Liver (tissue), 9 donors: ENCODE results near the gene LRRC18. TPM values are rescaled to one million over a fixed set of nuclear protein-coding genes. Genes with fewer than 3 reads are reported as not detected.

Experiments
- DNase-seq: peaks from one replicate; pipeline ENCODE4 v3.0.0-alpha.2; 2017; ENCODE audit warnings: low spot score
- H3K27ac ChIP-seq, 2 donors: one replicate each; pipeline ENCODE4 v1.7.0; 2013; ENCODE audit warnings: inconsistent platforms in 2 of 2, low read length in 2 of 2, control low read depth in 1 of 2, low read depth in 1 of 2, mild to moderate bottlenecking in 1 of 2
- H3K27me3 ChIP-seq, 4 donors: one replicate each; pipeline versions ENCODE4 v1.6.1 to v1.7.0; 2013; ENCODE audit warnings: low read length in 3 of 4, inconsistent platforms in 1 of 4, mild to moderate bottlenecking in 1 of 4, moderate library complexity in 1 of 4; ENCODE audit not compliant: control insufficient read depth in 4 of 4, insufficient read depth in 4 of 4
- H3K36me3 ChIP-seq, 4 donors: one replicate each; pipeline versions ENCODE4 v1.6.1 to v1.7.0; 2013; ENCODE audit warnings: low read length in 3 of 4, mild to moderate bottlenecking in 3 of 4, low read depth in 1 of 4, moderate library complexity in 1 of 4; ENCODE audit not compliant: control insufficient read depth in 4 of 4, insufficient read depth in 3 of 4
- H3K4me1 ChIP-seq, 4 donors: one replicate each; pipeline versions ENCODE4 v1.6.1 to v1.7.0; 2013; ENCODE audit warnings: low read length in 3 of 4, mild to moderate bottlenecking in 3 of 4, moderate library complexity in 1 of 4; ENCODE audit not compliant: control insufficient read depth in 4 of 4, insufficient read depth in 4 of 4
- H3K4me3 ChIP-seq, 3 donors: one replicate each; pipeline versions ENCODE4 v1.6.1 to v1.7.0; 2013; ENCODE audit warnings: low read length in 3 of 3, control low read depth in 1 of 3, low read depth in 1 of 3, mild to moderate bottlenecking in 1 of 3
- H3K9ac ChIP-seq, 2 donors: one replicate each; pipeline ENCODE4 v1.7.0; 2013; ENCODE audit warnings: low read length in 2 of 2, mild to moderate bottlenecking in 2 of 2, moderate library complexity in 2 of 2, control low read depth in 1 of 2, low read depth in 1 of 2
- H3K9me3 ChIP-seq, 4 donors: one replicate each; pipeline versions ENCODE4 v1.6.1 to v1.7.0; 2013; ENCODE audit warnings: low read length in 3 of 4; ENCODE audit not compliant: control insufficient read depth in 4 of 4
- EGR1 ChIP-seq, 2 donors: IDR thresholded peaks; 2 replicates each; pipeline ENCODE4 v1.6.1; 2016 to 2018; ENCODE audit warnings: antibody characterized with exemption in 2 of 2, low read depth in 2 of 2
- FOXA1 ChIP-seq: IDR thresholded peaks from 2 replicates; pipeline ENCODE4 v1.6.1; 2016; ENCODE audit warnings: antibody characterized with exemption
- GABPA ChIP-seq, 2 donors: IDR thresholded peaks in 1 of 2; conservative IDR thresholded peaks in 1 of 2; 2 replicates each; pipeline ENCODE4 v1.6.1; 2016; ENCODE audit warnings: antibody characterized with exemption in 2 of 2, mild to moderate bottlenecking in 1 of 2, moderate library complexity in 1 of 2
- HNF4A ChIP-seq, 2 donors: conservative IDR thresholded peaks; 2 replicates each; pipeline ENCODE4 v1.6.1; 2016; ENCODE audit warnings: antibody characterized with exemption in 2 of 2, mild to moderate bottlenecking in 2 of 2
- HNF4G ChIP-seq: IDR thresholded peaks from 2 replicates; pipeline ENCODE4 v1.6.1; 2016; ENCODE audit warnings: antibody characterized with exemption
- JUND ChIP-seq, 2 donors: IDR thresholded peaks; 2 replicates each; pipeline ENCODE4 v1.6.1; 2016; ENCODE audit warnings: antibody characterized with exemption in 2 of 2
- NR2F2 ChIP-seq: IDR thresholded peaks from 2 replicates; pipeline ENCODE4 v1.6.1; 2016; ENCODE audit warnings: antibody characterized with exemption
- RAD21 ChIP-seq, 2 donors: IDR thresholded peaks; 2 replicates each; pipeline ENCODE4 v1.6.1; 2016; ENCODE audit warnings: antibody characterized with exemption in 2 of 2, mild to moderate bottlenecking in 2 of 2
- SP1 ChIP-seq: IDR thresholded peaks from 2 replicates; pipeline ENCODE4 v1.6.1; 2018; ENCODE audit warnings: antibody characterized with exemption, mild to moderate bottlenecking
- TAF1 ChIP-seq: conservative IDR thresholded peaks from 2 replicates; pipeline ENCODE4 v1.6.1; 2016; ENCODE audit warnings: antibody characterized with exemption, mild to moderate bottlenecking
- YY1 ChIP-seq: IDR thresholded peaks from 2 replicates; pipeline ENCODE4 v1.6.1; 2016; ENCODE audit warnings: antibody characterized with exemption, mild to moderate bottlenecking
- WGBS: extraction: QIAGEN DNeasy Blood & Tissue Kit; methylation state at CpG from one replicate; pipeline ENCODE4 v1.1.7; 2013; 5-methylcytosine and 5-hydroxymethylcytosine counted together
- polyA plus RNA-seq, 2 donors: library from polyadenylated mRNA; stranded (reverse) in 1 of 2; unstranded in 1 of 2; fragments of 200-250 nt in 1 of 2; fragments of >200 nt in 1 of 2; fragmentation: Nextera tagmentation in 1 of 2; extraction: Ambion mirVana in 1 of 2; gene quantifications; one replicate each; pipeline versions ENCODE4 v1.2.1 to v1.2.3, GENCODE V29; 2013 to 2015
- total RNA-seq, 2 donors: library from RNA; depleted of rRNA; stranded (reverse); fragments of >200 nt; gene quantifications; one replicate each; pipeline ENCODE4 v1.2.3, GENCODE V29; 2014
- TF ChIP-seq, protein P1 (sequence below): IDR thresholded peaks from 2 replicates; pipeline ENCODE4 v1.6.1; 2016; ENCODE audit warnings: antibody characterized with exemption
- TF ChIP-seq, protein P2 (sequence below): IDR thresholded peaks from 2 replicates; pipeline ENCODE4 v1.6.1; 2016; ENCODE audit warnings: antibody characterized with exemption, mild to moderate bottlenecking
- TF ChIP-seq, protein P3 (sequence below): IDR thresholded peaks from 2 replicates; pipeline ENCODE4 v1.6.1; 2016; ENCODE audit warnings: antibody characterized with exemption
- TF ChIP-seq, protein P4 (sequence below): IDR thresholded peaks from 2 replicates; pipeline ENCODE4 v1.6.1; 2016; ENCODE audit warnings: antibody characterized with exemption
- TF ChIP-seq, protein P5 (sequence below): fragments of 150-350 bp; IDR thresholded peaks from 2 replicates; pipeline ENCODE4 v1.5.1; 2017; ENCODE audit warnings: improper control_type of control experiment, low read depth, low read length; ENCODE audit not compliant: missing input control
- donor health status: healthy.
- donor health status: healthy.
- donor health status: healthy.
- donor health status: healthy.
- donor health status: healthy.

The LRRC18 gene
- total and polyA plus RNA-seq, 4 donors = not detected

DNA sequence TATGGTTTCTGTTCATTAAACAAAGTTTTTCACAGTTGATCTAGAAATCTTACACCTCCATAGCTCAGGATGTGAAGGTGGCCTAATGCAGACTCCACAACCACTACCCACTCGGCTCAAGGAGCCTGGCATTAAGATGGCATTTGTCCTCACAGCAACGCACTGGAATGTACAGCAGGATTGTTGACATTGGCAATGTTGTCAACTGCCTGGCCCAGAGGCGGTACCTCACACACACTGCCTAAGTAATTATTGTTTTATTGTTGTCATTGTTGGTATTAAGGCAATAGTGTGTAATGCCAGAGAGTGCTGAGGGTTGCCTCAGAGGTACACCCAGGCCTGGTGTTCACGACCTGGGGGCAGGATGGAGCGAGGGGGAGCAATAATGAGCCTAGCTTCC, 38.3 kb downstream of the LRRC18 start:
- DNase-seq = no peak
- no peaks in the 10 kb centered on the region for H3K36me3 ChIP-seq
- 69% methylated on average over 5 of the region's 5 CpGs for WGBS
- no peaks in the 10 kb centered on the region for H3K9me3 ChIP-seq
- no peak for TF ChIP-seq HNF4G
- no peak for TF ChIP-seq RAD21 (IDR thresholded peaks at IDR 0.05)
- no peak for TF ChIP-seq GABPA (IDR thresholded peaks at IDR 0.05 in 1 of 2, conservative IDR thresholded peaks at IDR 0.05 in 1 of 2)
- TF ChIP-seq EGR1 (IDR thresholded peaks at IDR 0.05; ENCODE audit: low read depth in 2 of 2) = no peak
- TF ChIP-seq, protein P1, sequence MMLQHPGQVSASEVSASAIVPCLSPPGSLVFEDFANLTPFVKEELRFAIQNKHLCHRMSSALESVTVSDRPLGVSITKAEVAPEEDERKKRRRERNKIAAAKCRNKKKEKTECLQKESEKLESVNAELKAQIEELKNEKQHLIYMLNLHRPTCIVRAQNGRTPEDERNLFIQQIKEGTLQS = no peak
- TF ChIP-seq YY1 = no peak
- TF ChIP-seq, protein P2, sequence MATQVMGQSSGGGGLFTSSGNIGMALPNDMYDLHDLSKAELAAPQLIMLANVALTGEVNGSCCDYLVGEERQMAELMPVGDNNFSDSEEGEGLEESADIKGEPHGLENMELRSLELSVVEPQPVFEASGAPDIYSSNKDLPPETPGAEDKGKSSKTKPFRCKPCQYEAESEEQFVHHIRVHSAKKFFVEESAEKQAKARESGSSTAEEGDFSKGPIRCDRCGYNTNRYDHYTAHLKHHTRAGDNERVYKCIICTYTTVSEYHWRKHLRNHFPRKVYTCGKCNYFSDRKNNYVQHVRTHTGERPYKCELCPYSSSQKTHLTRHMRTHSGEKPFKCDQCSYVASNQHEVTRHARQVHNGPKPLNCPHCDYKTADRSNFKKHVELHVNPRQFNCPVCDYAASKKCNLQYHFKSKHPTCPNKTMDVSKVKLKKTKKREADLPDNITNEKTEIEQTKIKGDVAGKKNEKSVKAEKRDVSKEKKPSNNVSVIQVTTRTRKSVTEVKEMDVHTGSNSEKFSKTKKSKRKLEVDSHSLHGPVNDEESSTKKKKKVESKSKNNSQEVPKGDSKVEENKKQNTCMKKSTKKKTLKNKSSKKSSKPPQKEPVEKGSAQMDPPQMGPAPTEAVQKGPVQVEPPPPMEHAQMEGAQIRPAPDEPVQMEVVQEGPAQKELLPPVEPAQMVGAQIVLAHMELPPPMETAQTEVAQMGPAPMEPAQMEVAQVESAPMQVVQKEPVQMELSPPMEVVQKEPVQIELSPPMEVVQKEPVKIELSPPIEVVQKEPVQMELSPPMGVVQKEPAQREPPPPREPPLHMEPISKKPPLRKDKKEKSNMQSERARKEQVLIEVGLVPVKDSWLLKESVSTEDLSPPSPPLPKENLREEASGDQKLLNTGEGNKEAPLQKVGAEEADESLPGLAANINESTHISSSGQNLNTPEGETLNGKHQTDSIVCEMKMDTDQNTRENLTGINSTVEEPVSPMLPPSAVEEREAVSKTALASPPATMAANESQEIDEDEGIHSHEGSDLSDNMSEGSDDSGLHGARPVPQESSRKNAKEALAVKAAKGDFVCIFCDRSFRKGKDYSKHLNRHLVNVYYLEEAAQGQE = no peak
- TF ChIP-seq TAF1 = no peak
- no peak for TF ChIP-seq JUND (IDR thresholded peaks at IDR 0.05)
- TF ChIP-seq, protein P3, sequence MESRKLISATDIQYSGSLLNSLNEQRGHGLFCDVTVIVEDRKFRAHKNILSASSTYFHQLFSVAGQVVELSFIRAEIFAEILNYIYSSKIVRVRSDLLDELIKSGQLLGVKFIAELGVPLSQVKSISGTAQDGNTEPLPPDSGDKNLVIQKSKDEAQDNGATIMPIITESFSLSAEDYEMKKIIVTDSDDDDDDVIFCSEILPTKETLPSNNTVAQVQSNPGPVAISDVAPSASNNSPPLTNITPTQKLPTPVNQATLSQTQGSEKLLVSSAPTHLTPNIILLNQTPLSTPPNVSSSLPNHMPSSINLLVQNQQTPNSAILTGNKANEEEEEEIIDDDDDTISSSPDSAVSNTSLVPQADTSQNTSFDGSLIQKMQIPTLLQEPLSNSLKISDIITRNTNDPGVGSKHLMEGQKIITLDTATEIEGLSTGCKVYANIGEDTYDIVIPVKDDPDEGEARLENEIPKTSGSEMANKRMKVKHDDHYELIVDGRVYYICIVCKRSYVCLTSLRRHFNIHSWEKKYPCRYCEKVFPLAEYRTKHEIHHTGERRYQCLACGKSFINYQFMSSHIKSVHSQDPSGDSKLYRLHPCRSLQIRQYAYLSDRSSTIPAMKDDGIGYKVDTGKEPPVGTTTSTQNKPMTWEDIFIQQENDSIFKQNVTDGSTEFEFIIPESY = no peak
- TF ChIP-seq SP1 = no peak
- no peak for TF ChIP-seq FOXA1
- TF ChIP-seq, protein P4, sequence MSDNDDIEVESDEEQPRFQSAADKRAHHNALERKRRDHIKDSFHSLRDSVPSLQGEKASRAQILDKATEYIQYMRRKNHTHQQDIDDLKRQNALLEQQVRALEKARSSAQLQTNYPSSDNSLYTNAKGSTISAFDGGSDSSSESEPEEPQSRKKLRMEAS = no peak
- TF ChIP-seq NR2F2 = no peak
- TF ChIP-seq HNF4A (conservative IDR thresholded peaks at IDR 0.05) = no peak
- H3K4me1 ChIP-seq = no peaks in the 10 kb centered on the region
- peaks cover 0 to 3% (median 0%) of the 10 kb centered on the region in 4 donors for H3K27me3 ChIP-seq
- H3K4me3 ChIP-seq = no peak overlapping the region
- H3K9ac ChIP-seq = no peak overlapping the region
- no peak overlapping the region for H3K27ac ChIP-seq

DNA sequence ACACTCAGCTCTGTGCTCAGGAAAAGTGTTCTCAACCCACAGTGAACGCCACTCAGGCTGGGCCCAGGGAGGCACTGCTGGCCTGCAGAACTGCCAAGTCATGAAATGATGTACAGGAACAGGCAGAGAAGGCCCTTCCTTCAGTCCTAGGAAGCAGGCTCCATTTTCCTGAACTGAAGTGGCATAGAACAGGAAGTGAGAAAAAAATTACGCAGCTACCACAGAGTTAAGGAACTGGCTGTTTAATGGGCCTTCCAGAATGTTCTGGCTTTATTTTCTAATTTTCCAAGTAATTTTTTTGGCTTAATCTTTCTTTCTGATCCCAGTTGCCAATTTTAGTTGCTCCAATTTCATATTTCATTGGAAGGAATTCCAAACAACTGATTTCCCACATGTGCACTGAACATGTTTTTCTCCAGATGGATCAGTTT, 39.3 kb downstream of the LRRC18 start:
- Histone ChIP-seq H3K27me3 (no peaks in the 10 kb centered on the region), H3K27ac (no peak overlapping the region), H3K36me3 (no peaks in the 10 kb centered on the region), H3K4me1 (no peaks in the 10 kb centered on the region), H3K9ac (no peak overlapping the region), H3K4me3 (no peak overlapping the region), H3K9me3 (no peaks in the 10 kb centered on the region)
- WGBS = 80% methylated on average over 2 of the region's 2 CpGs
- DNase-seq = no peak
- no peak for TF ChIP-seq SP1
- TF ChIP-seq, protein P3 = no peak
- TF ChIP-seq, protein P2 = no peak
- TF ChIP-seq RAD21 (IDR thresholded peaks at IDR 0.05) = no peak
- TF ChIP-seq EGR1 (IDR thresholded peaks at IDR 0.05; ENCODE audit: low read depth in 2 of 2) = no peak
- TF ChIP-seq, protein P5, sequence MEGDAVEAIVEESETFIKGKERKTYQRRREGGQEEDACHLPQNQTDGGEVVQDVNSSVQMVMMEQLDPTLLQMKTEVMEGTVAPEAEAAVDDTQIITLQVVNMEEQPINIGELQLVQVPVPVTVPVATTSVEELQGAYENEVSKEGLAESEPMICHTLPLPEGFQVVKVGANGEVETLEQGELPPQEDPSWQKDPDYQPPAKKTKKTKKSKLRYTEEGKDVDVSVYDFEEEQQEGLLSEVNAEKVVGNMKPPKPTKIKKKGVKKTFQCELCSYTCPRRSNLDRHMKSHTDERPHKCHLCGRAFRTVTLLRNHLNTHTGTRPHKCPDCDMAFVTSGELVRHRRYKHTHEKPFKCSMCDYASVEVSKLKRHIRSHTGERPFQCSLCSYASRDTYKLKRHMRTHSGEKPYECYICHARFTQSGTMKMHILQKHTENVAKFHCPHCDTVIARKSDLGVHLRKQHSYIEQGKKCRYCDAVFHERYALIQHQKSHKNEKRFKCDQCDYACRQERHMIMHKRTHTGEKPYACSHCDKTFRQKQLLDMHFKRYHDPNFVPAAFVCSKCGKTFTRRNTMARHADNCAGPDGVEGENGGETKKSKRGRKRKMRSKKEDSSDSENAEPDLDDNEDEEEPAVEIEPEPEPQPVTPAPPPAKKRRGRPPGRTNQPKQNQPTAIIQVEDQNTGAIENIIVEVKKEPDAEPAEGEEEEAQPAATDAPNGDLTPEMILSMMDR = no peak
- TF ChIP-seq HNF4G = no peak
- TF ChIP-seq TAF1 = no peak
- no peak for TF ChIP-seq YY1
- TF ChIP-seq HNF4A (conservative IDR thresholded peaks at IDR 0.05) = no peak
- TF ChIP-seq, protein P4 = no peak
- no peak for TF ChIP-seq NR2F2
- TF ChIP-seq JUND (IDR thresholded peaks at IDR 0.05) = no peak
- TF ChIP-seq, protein P1 = no peak
